Testis (tissue), 2 donors: ENCODE data around the gene SF1.

Experiments used
- CTCF ChIP-seq, 3 experiments: fragments of 450-650 bp in 2 of 3; fragments of 200-600 bp in 1 of 3; sonication (generic) in 1 of 3; IDR thresholded peaks; one replicate each; pipeline ENCODE4 v1.5.1; 2016 to 2019; ENCODE audit warnings: antibody characterized with exemption in 3 of 3, mild to moderate bottlenecking in 2 of 3, moderate library complexity in 1 of 3
- POLR2A ChIP-seq: fragments of 450-650 bp; IDR thresholded peaks from one replicate; pipeline ENCODE4 v1.6.1; 2017; ENCODE audit warnings: antibody characterized with exemption, mild to moderate bottlenecking, moderate library complexity

- peak; percentile 68 to 94 (median 77) for TF ChIP-seq CTCF (IDR thresholded peaks at IDR 0.05)
- no peak for TF ChIP-seq POLR2A
These were observed 10.7 kb downstream of the SF1 start for GRCh38 chr11:64767344-64768299.
